Spleen (tissue), 7 donors: ENCODE data around the gene LILRB2.

Experiments used
- POLR2A ChIP-seq, 3 donors: fragments of 450-650 bp; IDR thresholded peaks; one replicate each; pipeline ENCODE4 v1.5.1; 2017; ENCODE audit warnings: antibody characterized with exemption in 3 of 3, mild to moderate bottlenecking in 1 of 3
- TF ChIP-seq, protein P1 (sequence below), 11 experiments: fragments of 200-600 bp in 7 of 11; fragments of 450-650 bp in 4 of 11; sonication (generic) in 4 of 11; IDR thresholded peaks in 8 of 11; conservative IDR thresholded peaks in 3 of 11; 1 replicate in 7 of 11; 2 replicates in 4 of 11; pipeline versions ENCODE4 v1.4.0 to v1.8.0; 2016 to 2021; ENCODE audit warnings: antibody characterized with exemption in 11 of 11, inconsistent platforms in 4 of 11, mild to moderate bottlenecking in 1 of 11
- donor health status: DM: no; HTN: no; CAD: no; lungs with moderate emphysema.
- donor health status: DM: no; HTN: no; CAD: no.
- donor health status: DM: no; HTN: no; CAD: no.

DNA sequence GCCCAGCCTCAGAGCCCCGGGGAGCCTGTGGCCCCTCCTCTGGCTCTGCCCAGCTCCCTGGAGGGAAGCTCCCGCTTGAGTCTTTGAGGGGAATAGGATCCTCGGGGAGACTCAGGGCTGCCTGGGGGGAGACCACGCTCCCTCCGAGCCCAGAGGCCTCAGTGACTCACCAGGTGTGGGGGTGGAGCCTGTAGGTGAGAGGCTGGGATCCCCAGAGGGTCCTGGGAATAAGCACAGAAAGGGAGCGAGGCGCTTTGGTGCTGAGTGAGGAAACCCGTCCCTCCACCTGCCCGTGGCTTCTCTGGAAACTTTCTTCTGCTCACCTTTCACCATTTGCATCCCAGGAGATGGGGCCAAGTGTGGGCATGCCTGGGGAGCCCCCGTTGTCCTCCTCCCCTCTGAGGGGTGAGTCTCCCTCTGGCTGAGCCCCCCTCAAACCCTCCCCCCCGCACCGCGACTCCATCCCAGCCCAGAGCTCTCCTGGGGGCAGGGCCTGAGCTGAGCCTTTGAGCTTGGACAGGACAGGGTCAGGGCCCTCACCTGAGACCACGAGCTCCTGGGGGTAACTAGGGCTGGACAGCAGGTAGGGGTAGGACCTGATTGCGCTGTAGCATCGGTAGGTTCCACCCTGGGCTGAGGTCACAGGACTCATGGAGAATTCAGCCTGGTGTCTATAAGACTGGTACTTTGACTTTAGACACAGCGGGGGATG is 26.6 kb downstream of the LILRB2 start:
- TF ChIP-seq, protein P1, sequence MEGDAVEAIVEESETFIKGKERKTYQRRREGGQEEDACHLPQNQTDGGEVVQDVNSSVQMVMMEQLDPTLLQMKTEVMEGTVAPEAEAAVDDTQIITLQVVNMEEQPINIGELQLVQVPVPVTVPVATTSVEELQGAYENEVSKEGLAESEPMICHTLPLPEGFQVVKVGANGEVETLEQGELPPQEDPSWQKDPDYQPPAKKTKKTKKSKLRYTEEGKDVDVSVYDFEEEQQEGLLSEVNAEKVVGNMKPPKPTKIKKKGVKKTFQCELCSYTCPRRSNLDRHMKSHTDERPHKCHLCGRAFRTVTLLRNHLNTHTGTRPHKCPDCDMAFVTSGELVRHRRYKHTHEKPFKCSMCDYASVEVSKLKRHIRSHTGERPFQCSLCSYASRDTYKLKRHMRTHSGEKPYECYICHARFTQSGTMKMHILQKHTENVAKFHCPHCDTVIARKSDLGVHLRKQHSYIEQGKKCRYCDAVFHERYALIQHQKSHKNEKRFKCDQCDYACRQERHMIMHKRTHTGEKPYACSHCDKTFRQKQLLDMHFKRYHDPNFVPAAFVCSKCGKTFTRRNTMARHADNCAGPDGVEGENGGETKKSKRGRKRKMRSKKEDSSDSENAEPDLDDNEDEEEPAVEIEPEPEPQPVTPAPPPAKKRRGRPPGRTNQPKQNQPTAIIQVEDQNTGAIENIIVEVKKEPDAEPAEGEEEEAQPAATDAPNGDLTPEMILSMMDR (IDR thresholded peaks at IDR 0.05 in 8 of 11, conservative IDR thresholded peaks at IDR 0.05 in 3 of 11): no peak
- no peak for TF ChIP-seq POLR2A (IDR thresholded peaks at IDR 0.05)
